Esophagus squamous epithelium (tissue), 5 donors: ENCODE data around the gene TIPARP. TPM values are rescaled to one million over a fixed set of nuclear protein-coding genes. Genes with fewer than 3 reads are reported as not detected.

ENCODE experiments used
- DNase-seq: peaks from one replicate; lab custom pipeline; 2025; lab: John Stamatoyannopoulos, UW
- H3K27ac ChIP-seq, 4 donors: fragments of 200-600 bp; sonication (generic); one replicate each; pipeline ENCODE4 v1.5.1; 2016 to 2019; ENCODE audit warnings: mild to moderate bottlenecking in 1 of 4
- H3K27me3 ChIP-seq, 4 donors: fragments of 200-600 bp; sonication (generic); 1 replicate in 3 of 4; 2 replicates in 1 of 4; pipeline versions ENCODE4 v1.5.1 to v1.6.0; 2017 to 2021; ENCODE audit warnings: antibody characterized with exemption in 1 of 4
- H3K36me3 ChIP-seq, 3 donors: fragments of 200-600 bp; sonication (generic); one replicate each; pipeline ENCODE4 v1.5.1; 2016 to 2019
- H3K4me1 ChIP-seq, 3 donors: fragments of 200-600 bp; sonication (generic); one replicate each; pipeline ENCODE4 v1.5.1; 2017 to 2019
- H3K4me3 ChIP-seq, 4 donors: fragments of 200-600 bp; sonication (generic); 1 replicate in 3 of 4; 2 replicates in 1 of 4; pipeline ENCODE4 v1.5.1; 2016 to 2019; ENCODE audit warnings: mild to moderate bottlenecking in 2 of 4, moderate library complexity in 1 of 4
- H3K9me3 ChIP-seq, 3 donors: fragments of 200-600 bp; sonication (generic); one replicate each; pipeline ENCODE4 v1.5.1; 2016 to 2019
- POLR2A ChIP-seq, 4 donors: fragments of 450-650 bp; IDR thresholded peaks; one replicate each; pipeline ENCODE4 v1.6.1; 2017; ENCODE audit warnings: antibody characterized with exemption in 4 of 4, mild to moderate bottlenecking in 4 of 4, moderate library complexity in 3 of 4
- WGBS, 2 donors: methylation state at CpG; one replicate each; pipeline ENCODE4 v1.1.5; 2018; 5-methylcytosine and 5-hydroxymethylcytosine counted together
- intact Hi-C: fragments of 100-400 bp; cut with DNase I; formaldehyde crosslinking; loops from one replicate; pipeline ENCODE4 v1.15.0; 2022
- total RNA-seq, 4 donors: library from RNA; depleted of rRNA; stranded (reverse); fragments of >200 nt; gene quantifications; one replicate each; pipeline ENCODE4 v1.1.0, GENCODE V29; 2016
- TF ChIP-seq, protein P1 (sequence below), 6 experiments: fragments of 450-650 bp in 4 of 6; fragments of 200-600 bp in 2 of 6; sonication (generic) in 2 of 6; IDR thresholded peaks; one replicate each; pipeline ENCODE4 v1.5.1; 2016 to 2019; ENCODE audit warnings: antibody characterized with exemption in 6 of 6, mild to moderate bottlenecking in 4 of 6, moderate library complexity in 4 of 6
- donor health status: DM: yes; HTN: yes; CAD: no.

TIPARP gene
- total RNA-seq, 4 donors from 2014 or later, result 28.0 to 40.4 (median 38.0) TPM

DNA sequence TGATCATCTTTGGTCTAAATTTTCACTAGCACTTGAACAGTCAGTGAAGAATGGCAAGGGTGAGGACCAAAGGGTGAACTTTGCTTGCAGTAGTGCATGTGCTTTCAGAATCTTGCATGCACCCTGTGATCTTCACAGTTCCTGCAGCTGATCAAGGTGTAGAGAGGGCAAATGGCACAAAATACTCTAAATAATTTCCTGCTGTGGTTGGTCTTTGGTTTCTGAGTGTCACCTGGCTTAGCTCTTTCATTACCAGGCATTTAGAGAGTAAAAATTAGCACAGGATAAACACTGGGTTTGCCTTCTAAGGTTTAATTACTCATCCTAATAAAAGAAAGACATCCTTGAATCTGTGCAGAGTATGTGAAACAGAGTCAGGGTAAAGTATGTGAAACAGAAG, 11.4 kb downstream of the TIPARP start:
- peaks cover 59 to 100% (median 62%) of the 10 kb centered on the region in 3 donors for H3K4me1 ChIP-seq

DNA sequence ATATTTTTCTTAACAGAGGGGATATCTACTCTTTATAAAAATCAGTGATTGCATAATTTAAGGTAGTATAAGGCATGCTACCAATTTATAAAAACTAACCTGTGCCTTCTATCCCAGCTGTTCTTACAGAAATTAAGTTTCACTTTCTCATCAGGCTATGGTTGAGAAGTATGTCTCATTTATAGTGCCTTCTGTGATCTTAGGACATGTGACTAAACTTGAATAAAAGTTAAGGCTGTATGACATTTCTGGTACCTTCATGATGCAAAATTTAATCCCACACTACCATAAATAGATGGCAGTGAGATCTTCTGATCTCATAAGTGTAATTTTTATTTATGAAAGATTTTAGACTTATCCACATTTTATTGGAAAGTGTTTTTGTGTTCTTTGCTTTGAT, 12.6 kb downstream of the TIPARP start:
- TF ChIP-seq, protein P1, sequence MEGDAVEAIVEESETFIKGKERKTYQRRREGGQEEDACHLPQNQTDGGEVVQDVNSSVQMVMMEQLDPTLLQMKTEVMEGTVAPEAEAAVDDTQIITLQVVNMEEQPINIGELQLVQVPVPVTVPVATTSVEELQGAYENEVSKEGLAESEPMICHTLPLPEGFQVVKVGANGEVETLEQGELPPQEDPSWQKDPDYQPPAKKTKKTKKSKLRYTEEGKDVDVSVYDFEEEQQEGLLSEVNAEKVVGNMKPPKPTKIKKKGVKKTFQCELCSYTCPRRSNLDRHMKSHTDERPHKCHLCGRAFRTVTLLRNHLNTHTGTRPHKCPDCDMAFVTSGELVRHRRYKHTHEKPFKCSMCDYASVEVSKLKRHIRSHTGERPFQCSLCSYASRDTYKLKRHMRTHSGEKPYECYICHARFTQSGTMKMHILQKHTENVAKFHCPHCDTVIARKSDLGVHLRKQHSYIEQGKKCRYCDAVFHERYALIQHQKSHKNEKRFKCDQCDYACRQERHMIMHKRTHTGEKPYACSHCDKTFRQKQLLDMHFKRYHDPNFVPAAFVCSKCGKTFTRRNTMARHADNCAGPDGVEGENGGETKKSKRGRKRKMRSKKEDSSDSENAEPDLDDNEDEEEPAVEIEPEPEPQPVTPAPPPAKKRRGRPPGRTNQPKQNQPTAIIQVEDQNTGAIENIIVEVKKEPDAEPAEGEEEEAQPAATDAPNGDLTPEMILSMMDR (IDR thresholded peaks at IDR 0.05), result no peak
- TF ChIP-seq POLR2A (IDR thresholded peaks at IDR 0.05), result no peak
- Histone ChIP-seq H3K27ac (peak overlapping the region in 1 of 4 donors; percentile 11), H3K4me1 (peaks cover 59 to 100% (median 63%) of the 10 kb centered on the region in 3 donors), H3K4me3 (no peak overlapping the region), H3K27me3 (no peaks in the 10 kb centered on the region), H3K9me3 (no peaks in the 10 kb centered on the region), H3K36me3 (peaks cover 0 to 4% (median under 1%) of the 10 kb centered on the region in 3 donors)
- intact Hi-C loops, result no loop called here
- no peak for DNase-seq

More for the DNA sequence above, 11.4 kb downstream of the TIPARP start:
- peak overlapping the region in 3 of 4 donors; percentile 6 to 56 (median 28) for H3K27ac ChIP-seq
- DNase-seq, result no peak
- no peaks in the 10 kb centered on the region for H3K27me3 ChIP-seq
- intact Hi-C loops, result no loop called here
- TF ChIP-seq POLR2A (IDR thresholded peaks at IDR 0.05), result no peak
- TF ChIP-seq, protein P1 (IDR thresholded peaks at IDR 0.05), result no peak
- H3K9me3 ChIP-seq, result no peaks in the 10 kb centered on the region
- no peak overlapping the region for H3K4me3 ChIP-seq
- H3K36me3 ChIP-seq, result peaks cover 0 to 4% (median 4%) of the 10 kb centered on the region in 3 donors

DNA sequence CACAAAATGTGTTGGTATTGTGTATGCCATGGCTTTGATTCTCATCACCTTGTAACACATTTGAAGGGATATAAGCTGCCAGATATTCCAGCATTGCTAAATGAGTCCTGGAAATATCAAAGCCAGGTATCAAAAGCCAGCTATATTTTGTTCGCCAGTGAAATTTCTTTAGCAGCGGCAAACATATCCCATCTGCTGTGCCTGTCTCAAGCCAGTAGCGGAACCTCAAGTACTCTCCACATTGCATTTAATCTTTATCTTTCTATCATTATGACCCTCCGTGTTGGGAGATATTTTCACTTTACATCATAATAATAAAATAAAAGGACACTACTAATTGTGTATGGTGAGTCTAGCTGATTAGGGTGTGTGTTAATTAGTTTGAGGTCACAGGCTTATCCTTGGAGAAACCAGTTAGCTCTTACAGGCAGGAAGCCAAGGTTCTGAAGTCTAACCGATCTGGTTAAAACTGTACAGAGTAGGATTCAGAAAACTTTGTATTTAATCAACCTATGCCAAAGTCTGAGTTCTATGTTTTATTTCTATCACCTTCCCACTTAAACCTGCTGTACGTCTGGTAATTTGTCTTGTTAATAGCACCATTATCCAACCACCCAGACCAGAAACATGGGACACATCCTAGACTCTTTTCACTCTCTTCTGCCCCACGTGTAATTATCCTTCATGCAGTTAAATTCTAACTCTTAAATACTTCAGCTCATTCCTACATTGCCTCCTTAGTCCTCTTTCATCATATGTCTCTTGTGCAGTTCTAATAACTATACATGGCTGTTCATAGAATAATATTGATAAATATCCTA, 14.5 kb downstream of the TIPARP start:
- 78 to 92% methylated on average over 7 of the region's 7 CpGs for WGBS, 2 donors
- H3K27ac ChIP-seq, result peak overlapping the region in 1 of 4 donors; percentile 36
- no peak for DNase-seq

DNA sequence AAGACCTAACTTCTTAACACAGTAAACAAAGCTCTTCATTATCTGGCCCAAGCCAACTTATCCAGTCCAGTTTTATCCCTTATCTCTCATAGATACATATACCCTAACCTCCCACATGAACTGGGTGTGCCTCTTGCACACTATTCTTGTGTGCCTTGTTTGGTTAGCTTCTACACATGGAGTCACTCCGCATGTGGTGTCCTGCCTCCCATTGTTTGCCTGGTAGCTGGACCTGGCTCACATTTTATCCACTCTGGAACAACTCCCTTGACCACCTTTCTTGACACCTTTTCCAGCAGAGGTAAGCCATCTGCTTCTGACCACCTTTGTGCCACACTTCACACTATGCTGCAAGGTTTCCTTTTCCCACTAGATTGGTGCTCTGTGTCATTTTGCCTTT, 15.2 kb downstream of the TIPARP start:
- peaks cover 53 to 92% (median 55%) of the 10 kb centered on the region in 3 donors for H3K4me1 ChIP-seq
- 0% methylated on average over 1 of the region's 1 CpG for WGBS, 2 donors

More for the DNA sequence above, 14.5 kb downstream of the TIPARP start:
- H3K4me1 ChIP-seq, result peaks cover 54 to 100% (median 55%) of the 10 kb centered on the region in 3 donors
- no peaks in the 10 kb centered on the region for H3K9me3 ChIP-seq
- intact Hi-C loops, result no loop called here
- peaks cover 0 to 4% (median 4%) of the 10 kb centered on the region in 3 donors for H3K36me3 ChIP-seq
- H3K27me3 ChIP-seq, result no peaks in the 10 kb centered on the region
- no peak for TF ChIP-seq POLR2A (IDR thresholded peaks at IDR 0.05)
- TF ChIP-seq, protein P1 (IDR thresholded peaks at IDR 0.05), result no peak
- H3K4me3 ChIP-seq, result no peak overlapping the region

More for the DNA sequence above, 15.2 kb downstream of the TIPARP start:
- intact Hi-C loops, result no loop called here
- Histone ChIP-seq H3K36me3 (peaks cover 0 to 11% (median 4%) of the 10 kb centered on the region in 3 donors), H3K27me3 (no peaks in the 10 kb centered on the region), H3K9me3 (no peaks in the 10 kb centered on the region), H3K4me3 (no peak overlapping the region), H3K27ac (peak overlapping the region in 1 of 4 donors; percentile 36)
- TF ChIP-seq POLR2A (IDR thresholded peaks at IDR 0.05), result no peak
- TF ChIP-seq, protein P1 (IDR thresholded peaks at IDR 0.05), result no peak
- no peak for DNase-seq
